DMS53 treated with DMSO at 0.1 percent for 48 hours (cell line): ENCODE data around the gene CBX4.

Experiments
- DNase-seq: peaks from one replicate; lab custom pipeline; 2025; ENCODE audit not compliant: unreplicated experiment; lab: John Stamatoyannopoulos, UW

The CBX4 gene

DNA sequence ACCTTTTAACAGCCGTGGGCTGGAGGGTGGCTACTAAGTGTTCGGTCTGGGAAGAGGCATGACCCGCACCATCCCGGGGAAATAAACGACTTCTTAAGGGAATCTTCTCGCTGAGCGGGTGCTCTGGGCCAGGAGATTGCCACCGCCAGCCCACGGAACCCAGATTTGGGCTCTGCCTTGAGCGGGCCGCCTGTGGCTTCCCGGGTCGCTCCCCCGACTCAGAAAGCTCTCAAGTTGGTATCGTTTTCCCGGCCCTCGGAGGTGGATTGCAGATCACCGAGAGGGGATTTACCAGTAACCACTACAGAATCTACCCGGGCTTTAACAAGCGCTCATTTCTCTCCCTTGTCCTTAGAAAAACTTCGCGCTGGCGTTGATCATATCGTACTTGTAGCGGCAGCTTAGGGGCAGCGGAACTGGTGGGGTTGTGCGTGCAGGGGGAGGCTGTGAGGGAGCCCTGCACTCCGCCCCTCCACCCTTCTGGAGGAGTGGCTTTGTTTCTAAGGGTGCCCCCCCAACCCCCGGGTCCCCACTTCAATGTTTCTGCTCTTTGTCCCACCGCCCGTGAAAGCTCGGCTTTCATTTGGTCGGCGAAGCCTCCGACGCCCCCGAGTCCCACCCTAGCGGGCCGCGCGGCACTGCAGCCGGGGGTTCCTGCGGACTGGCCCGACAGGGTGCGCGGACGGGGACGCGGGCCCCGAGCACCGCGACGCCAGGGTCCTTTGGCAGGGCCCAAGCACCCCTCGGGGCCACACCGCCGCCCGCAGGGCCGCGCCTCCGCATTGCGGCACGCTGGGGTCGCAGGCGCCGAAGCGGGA is 3.6 kb upstream of the CBX4 start:
- DNase-seq: peak; percentile 37

DNA sequence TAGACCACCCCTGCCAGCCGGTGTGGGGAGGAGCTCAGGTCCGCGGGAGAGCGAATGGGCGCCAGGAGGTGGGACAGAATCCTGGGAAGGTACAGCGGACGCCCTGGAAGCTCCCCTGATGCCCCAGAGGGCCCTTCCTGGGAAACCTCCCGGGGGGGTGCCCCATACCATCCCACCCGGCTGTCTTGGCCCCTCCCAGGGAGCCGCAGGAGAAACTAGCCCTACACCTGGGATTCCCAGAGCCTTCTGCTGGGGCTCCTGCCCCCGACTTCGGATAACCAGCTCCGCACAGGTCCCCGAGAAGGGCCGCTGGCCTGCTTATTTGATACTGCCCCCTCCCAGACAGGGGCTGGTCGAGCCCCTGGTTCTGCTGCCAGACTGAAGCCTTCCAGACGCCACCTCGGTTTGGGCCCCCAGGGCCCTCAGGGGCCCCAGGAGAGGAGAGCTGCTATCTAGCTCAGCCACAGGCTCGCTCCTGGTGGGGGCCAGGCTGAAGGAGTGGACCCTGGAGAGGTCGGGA is 3.0 kb upstream of the CBX4 start:
- DNase-seq: no peak

DNA sequence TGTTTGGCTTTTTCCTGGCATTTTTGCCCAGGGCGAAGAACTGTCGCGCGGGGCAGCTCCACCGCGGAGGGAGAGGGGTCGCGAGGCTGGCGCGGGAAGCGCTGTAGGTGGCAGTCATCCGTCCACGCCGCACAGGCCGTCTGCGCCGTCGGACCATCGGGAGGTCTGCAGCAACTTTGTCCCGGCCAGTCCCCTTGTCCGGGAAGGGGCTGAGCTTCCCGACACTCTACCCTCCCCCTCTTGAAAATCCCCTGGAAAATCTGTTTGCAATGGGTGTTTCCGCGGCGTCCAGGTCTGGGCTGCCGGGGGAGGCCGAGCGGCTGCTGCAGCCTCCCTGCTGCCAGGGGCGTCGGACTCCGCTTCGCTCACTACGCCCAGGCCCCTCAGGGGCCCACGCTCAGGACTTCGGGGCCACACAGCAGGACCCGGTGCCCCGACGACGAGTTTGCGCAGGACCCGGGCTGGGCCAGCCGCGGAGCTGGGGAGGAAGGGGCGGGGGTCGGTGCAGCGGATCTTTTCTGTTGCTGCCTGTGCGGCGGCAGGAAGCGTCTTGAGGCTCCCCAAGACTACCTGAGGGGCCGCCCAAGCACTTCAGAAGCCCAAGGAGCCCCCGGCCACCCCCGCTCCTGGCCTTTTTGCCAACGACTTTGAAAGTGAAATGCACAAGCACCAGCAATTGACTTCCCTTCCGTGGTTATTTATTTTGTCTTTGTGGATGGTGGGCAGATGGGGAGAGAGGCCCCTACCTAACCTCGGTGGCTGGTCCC is 2.3 kb upstream of the CBX4 start:
- no peak for DNase-seq

DNA sequence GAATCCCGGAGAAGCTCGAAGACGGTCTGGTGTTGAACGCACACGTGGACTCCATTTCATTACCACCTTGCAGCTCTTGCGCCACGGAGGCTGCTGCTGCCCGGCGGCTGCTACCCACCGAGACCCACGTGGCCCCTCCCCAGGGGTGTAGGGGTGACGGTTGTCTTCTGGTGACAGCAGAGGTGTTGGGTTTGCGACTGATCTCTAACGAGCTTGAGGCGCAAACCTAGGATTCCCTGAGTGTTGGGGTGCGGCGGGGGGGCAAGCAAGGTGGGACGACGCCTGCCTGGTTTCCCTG is 1.7 kb upstream of the CBX4 start:
- DNase-seq: no peak

DNA sequence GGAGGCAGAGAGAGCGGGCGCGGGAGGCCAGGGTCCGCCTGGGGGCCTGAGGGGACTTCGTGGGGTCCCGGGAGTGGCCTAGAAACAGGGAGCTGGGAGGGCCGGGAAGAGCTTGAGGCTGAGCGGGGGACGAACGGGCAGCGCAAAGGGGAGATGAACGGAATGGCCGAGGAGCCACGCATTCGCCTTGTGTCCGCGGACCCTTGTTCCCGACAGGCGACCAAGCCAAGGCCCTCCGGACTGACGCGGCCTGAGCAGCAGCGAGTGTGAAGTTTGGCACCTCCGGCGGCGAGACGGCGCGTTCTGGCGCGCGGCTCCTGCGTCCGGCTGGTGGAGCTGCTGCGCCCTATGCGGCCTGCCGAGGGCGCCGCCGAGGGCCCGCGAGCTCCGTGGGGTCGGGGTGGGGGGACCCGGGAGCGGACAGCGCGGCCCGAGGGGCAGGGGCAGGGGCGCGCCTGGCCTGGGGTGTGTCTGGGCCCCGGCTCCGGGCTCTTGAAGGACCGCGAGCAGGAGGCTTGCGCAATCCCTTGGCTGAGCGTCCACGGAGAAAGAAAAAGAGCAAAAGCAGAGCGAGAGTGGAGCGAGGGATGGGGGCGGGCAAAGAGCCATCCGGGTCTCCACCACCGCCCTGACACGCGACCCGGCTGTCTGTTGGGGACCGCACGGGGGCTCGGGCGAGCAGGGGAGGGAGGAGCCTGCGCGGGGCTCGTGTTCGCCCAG is 1.2 kb upstream of the CBX4 start:
- DNase-seq: no peak

DNA sequence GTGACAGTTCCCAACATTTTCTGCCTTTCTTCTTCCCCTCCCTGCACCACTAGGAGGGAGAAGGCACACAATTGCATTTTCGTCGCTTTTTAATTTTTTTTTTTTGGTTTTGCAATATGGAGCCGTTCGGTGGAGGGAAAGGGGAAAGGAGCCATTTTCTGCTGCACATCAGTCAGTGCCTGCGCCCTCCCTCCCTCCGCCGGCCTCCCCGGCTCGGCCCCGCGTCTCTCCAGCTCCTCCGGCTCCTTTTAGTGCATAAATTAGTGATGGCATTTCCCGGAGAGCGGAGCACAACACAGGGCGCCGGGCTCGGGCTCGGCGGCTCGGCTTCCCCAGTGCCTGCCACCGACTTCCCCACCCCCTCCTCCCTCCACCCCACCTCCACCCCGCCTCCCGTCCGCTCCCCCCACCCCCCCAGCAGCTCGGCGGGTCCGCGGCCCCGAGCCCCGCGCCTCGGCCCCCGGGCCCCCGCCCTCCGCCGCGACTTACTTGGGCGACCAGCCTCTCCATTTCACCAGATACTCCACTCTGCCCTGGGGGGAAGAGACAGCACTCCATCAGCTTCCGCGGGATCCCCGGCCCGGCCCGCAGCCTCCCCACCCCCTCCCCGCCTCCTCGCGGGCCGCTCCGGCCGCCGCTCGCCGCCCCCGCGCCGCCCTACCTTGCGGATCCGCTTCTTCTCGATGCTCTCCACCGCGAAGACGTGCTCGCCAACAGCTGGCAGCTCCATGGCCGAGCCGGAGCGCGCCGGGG is 542 bp downstream of the CBX4 start:
- DNase-seq: no peak

DNA sequence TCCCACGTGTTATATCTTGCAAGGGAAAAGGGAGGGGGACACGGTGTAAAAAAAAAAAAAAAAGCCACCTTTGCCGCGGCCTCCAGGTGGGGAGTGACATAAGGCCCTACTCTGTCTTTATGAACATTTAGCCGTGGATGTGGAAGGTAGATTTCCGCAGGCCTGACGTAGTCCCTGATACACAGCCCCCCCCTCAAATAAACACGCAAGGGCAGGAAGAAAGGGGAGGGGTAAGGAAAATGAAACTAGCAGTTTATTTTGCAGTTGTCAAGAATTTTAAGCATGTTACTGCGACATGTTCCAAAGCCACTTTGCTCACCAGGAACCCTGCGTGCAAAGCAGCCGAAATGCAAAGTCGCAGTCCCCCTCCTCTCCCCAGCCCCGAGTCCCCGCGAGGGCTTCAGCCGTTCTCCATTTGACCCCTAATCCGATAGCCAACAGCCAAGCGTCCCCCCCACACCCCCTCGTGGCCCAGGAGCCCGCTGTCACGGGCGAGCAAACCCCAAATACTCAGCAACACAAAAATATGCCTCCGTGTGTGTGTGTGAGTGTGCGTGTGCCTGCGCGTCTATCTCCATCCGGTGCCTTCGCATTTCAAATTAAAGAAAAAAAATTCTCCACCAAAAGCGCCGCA is 1.2 kb downstream of the CBX4 start:
- no peak for DNase-seq

DNA sequence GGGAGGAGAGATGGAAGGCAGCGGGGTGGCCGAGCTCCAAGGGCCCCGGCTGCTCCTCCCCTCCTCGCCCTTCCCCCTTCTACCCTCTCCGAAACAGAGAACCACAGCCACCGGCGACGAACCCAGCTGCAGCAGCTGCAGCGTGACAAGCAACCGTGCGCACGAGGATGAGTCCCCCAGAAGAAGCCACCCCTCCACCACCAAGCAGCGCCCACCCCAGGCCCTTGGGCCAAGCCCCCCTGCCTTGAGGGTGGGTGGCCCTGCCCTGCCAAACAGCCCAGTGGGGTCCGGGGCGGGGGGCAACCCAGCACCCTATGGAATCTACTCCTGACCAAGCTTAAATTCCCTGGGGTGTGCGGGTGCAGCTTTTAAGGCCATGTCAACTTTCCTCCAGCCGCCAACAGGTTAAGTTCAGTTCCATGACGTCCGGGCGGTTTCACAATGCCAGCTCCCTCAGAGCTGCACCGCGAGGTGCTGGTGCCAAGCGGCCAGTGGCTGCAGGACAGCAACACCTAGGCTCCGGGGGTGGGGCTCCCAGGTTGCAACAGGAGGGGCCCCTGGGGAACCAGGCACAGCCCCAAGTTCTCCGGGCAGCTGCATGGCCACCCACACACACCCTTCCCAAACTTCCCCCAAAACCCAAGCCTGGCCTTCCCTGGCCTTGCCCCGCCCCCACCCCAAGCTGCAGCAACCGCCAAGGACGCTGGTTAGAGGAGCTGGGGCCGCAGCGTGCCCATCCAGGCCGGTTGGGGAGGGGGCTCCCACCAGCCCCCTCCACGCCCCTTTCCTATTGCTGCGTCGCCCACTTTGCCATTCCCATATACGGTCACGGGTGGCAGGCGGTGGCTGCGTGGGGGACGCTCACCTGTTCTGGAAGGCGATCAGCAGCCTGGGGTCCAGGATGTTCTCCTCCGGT is 2.0 kb downstream of the CBX4 start:
- DNase-seq: no peak

DNA sequence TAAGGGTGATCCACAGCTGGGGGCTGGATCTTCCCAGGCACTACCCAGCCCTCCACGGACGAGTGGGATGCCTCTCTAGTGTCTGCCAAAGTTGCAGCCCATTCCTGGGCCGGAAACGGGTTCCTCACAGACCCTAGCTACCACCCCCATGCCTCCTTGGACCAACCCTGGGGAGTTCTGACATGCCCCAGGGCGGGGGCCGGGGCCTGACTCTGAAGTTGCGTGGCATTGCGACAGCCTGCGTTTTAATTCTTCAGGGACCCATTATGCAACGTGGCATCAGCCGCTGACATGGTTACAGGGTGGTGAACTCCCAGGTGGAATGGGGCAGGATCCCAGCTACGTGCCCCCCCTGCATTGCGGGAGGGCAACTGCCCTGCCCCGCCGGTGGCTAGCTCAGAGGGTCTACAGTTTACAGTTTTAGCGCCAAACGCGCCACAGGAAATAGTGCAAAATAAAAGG is 2.7 kb downstream of the CBX4 start:
- DNase-seq: no peak

DNA sequence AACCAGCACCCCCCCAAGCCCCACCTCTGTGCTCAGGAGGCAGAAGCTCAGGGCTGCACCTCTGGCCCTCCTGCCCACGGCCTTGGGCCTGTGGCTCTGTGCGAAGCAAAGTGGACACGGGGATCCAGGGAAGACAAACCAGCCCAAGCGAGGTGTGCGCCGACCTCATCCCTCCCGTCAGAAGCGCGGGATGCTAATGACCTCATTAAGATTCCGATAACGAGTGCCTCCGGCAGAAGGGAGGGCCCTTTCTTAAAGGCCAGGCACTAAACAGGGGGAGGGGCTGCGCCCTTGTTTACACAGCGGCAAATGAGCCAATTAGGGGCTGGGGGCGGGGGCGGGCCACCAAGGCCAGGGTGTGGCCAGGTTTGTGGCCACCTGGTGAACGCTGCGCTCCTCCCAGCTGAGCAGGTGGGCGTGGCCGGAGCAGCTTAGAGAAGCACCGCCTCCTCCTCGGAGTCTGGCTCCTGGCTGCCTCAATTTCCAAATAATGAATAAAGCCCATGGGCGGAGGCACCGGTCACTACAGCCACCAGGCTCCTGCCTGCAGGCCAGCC is 3.2 kb downstream of the CBX4 start:
- DNase-seq: no peak

DNA sequence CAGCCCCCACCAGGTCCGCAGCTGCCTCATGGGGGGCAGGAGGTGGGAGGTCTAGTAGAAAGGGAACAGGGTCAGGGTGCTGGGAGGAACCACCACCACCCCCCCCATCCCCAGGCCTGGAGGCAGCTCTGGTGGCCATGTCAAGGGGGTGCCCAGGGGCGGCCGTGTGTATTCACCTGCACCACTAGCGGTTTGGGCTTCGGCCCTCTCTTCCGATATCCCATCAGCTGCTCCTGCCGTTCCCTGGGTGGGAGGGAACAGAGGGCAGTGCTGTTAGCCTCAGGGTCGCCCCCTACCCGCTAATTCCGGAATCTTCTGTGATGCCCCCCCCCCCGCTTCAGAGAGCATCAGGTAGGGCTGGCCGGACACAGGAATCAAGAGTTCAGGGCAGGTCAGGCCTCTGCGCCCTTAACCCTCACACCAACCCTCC is 3.8 kb downstream of the CBX4 start:
- no peak for DNase-seq

DNA sequence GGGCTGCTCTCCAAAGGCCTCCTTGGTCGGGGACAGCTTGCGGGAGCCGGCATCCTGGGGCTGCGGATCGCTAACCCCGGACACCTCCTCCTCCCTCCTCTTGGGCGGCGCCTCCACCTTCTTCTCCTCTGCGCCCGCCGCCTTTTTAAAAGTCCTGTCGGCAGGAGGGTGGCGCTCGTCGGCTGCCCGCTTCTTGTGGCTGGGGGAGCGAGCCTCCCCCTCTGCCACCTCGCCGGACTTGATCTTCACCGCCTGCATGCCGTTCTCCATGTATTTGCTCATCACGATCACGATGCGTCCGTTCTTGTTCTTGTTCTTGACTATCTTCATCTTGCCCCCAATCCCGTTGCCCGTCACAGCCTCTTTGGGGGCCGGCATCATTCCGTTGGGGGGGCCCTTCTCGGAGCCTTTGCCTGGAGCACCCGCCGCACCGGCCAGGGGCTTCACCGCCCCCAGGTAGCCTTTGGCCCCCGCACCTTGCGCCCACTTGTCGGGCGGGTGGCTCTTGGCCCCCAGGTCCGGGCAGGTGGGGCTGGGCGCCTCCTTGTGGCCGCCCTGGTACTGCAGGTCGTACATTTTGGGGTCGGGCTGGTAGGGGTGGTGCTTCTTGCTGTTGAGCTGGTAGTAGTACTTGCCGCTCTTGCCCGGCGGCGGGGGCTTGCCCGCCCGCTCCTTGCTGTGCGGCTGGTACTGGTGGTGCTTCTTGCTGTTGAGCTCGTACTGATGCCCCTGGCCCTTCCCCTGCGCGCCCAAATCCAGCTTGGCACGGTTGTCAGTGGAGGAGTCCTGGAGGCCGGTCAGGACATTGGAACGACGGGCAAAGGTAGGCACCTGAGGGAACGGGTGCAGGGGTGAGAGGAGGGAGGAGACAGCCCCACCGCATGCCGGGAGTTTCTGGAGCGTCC is 4.4 kb downstream of the CBX4 start:
- DNase-seq: no peak

DNA sequence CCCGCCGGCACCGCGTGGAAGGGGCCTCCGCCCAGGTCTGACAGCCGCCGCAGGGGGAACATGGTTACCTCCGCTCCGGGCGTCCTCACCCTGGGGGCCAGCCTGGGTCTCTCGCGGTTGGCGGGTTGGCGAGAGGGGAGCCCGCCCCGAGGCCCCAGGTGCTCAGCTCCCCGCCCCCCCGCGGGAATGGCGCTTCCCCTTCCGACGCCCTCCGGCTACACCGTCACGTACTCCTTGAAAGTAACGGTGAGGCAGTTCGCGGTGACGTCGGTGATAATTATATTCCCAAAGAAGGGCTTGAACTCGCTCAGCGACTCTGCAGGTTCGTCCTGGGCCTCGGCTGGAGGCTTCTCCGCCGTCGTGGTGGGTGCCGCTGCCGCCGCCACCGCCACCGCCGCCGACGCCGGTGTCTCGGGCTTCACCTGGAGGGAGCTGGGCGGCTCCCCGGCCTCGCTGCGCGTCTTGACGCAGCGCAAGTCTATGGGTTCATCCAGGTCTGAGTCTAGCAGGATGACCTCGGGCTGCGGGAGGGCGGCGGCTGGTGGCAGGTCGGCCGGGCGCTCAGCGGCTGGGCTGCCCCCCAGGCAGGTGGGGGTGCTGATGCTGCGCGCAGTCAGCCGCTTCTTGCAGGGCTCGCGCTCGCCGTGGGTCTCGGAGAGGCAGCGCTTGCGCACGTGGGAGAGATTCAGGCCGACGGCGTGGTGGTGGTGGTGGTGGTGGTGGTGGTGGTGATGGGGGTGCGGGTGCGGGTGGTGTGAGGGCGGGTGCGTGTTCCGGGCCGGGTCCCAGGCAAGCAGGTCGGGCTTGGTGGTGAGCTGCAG is 5.3 kb downstream of the CBX4 start:
- no peak for DNase-seq

DNA sequence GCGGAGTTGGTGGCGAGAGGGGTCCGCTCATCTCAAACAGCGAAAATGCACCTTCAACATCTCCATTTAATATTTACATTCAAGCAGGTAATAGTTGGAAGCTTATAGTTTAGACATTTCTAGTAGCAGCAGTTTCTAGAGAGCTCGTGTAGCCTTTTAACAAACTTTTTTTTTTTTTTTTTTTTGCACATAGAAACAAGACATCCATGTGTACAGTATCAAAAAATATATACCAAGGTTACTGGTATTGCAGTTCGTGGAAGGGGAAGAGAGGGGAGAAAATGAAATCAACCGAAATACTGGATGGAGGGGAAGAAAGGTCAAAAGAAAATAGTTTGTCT is 6.2 kb downstream of the CBX4 start:
- DNase-seq: no peak

DNA sequence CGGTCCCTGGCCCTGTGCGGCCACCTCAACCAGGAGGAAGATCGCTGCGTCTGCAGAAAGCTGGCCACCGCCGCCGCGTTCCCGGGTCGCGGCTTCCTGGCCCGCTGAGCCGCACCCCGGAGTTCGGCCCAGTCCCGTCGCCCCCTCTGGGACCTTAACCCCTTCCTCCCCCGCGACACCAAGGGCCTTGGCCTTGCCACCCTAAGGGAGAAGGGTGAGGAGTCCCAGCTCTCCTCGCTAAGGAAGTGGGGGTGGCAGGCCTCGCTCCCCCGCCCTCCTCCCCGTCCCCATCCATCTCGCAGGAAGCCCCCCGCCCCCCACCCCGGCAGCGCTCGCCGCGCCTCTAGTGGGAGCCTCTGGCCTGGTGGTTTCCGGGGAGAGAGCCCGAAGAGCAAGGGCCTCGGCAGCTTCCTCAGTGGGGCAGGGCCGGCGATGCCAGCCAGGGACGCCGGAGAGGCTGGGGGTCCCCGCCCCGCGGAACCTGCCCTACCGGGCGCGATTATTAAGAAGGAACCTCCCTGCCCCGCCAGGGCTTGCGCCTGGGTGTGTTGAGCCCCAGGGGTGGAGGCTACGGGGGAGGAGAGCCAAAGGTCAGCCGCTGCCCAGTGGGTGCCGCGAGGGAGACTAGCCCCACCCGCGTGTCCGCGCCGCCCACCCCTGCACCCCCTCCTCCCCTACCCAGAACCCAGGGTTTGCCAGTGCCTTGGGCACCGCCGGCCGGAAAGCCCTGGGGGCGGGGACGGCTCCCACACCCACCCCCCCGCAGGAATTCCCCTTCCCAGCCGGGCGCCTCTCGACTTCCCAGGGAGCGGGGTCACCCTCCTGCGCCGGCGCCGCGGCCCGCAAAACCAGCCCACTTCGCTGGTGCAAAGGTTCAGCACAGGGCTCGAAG is 6.8 kb downstream of the CBX4 start:
- no peak for DNase-seq
